Activated CD8-positive, alpha-beta T cell treated with anti-CD3 and anti-CD28 coated beads for 36 hours (primary cell): ENCODE data around the gene TMEFF2. TPM values are rescaled to one million over a fixed set of nuclear protein-coding genes. Genes with fewer than 3 reads are reported as not detected.

Experiments
- ATAC-seq: fragments of 200-7000 bp; cut with Tn5 transposase; one replicate; pipeline ENCODE4 v1.10.0; 2021; ENCODE audit warnings: mild to moderate bottlenecking, moderate library complexity
- CTCF ChIA-PET: fragments of 350-600 bp; sonication (Branson Sonifier 250); formaldehyde crosslinking; loops from one replicate; lab custom pipeline; 2021; ENCODE audit warnings: antibody characterized with exemption; lab: Charles Lee
- POLR2A ChIA-PET: fragments of 350-600 bp; sonication (Branson Sonifier 250); formaldehyde crosslinking; loops from one replicate; lab custom pipeline; 2021; ENCODE audit warnings: antibody characterized with exemption; lab: Charles Lee
- DNase-seq: peaks from one replicate; pipeline ENCODE4 v3.0.0-alpha.2; 2020
- H3K27ac Mint-ChIP-seq: one replicate; pipeline ENCODE4 v1.8.0; 2021; ENCODE audit warnings: mild to moderate bottlenecking, mixed read lengths
- H3K27me3 Mint-ChIP-seq: one replicate; pipeline ENCODE4 v1.8.0; 2021; ENCODE audit warnings: mixed read lengths
- H3K36me3 Mint-ChIP-seq: one replicate; pipeline ENCODE4 v1.8.0; 2021; ENCODE audit warnings: low read depth, mixed read lengths
- H3K4me1 Mint-ChIP-seq: one replicate; pipeline ENCODE4 v1.8.0; 2021; ENCODE audit warnings: low read depth, mixed read lengths
- H3K4me3 Mint-ChIP-seq: one replicate; pipeline ENCODE4 v1.8.0; 2021; ENCODE audit warnings: mild to moderate bottlenecking, moderate library complexity, mixed read lengths
- H3K9me3 Mint-ChIP-seq: one replicate; pipeline ENCODE4 v1.8.0; 2021; ENCODE audit warnings: mixed read lengths
- intact Hi-C: fragments of 100-400 bp; cut with micrococcal nuclease; formaldehyde crosslinking; loops from one replicate; pipeline ENCODE4 v1.10.0; 2022
- total RNA-seq, 2 experiments: library from RNA; stranded (reverse); gene quantifications; one replicate each; pipeline ENCODE4 v1.2.3, GENCODE V29; 2021
- TF ChIP-seq, protein P1 (sequence below): fragments of 200-600 bp; IDR thresholded peaks from one replicate; pipeline ENCODE4 v1.8.0; 2022; ENCODE audit warnings: antibody characterized with exemption, mild to moderate bottlenecking

The TMEFF2 gene
- total RNA-seq: not detected

DNA sequence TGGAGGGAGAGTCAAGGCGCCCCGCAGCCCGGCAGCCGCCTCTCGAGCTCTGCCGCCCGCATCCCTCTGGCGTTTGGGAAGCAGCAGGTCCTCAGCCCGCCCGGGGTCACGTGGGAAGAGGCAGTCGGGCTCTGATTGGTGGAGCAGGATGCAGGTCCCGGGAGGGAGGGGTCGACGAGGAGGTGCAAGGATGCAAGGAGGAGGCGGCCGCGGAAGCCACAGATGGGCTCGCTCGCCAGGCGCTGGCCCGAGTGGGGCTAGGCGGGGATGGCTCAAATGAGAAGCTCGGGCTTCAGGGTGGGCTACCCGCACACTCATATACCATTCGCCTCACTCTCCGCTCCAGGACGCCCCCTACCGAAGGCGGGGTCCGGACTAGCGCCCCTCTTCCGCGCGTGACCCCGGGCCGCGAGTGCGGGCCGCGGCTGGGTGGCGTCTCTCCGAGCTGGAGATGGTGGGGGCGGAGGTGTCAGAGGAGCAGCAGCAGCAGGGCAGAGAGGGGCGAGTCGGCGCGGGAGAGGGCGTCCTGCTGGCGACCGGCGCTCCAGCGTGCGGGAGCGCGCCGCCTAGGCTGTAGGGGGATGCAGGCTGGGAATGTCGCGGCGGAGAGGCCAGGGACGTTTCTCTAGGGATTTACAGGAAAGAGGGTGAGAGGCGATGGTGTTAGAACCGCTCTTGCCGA is at the start of gene TMEFF2:
Gene TMEFF2 (minus strand): TSS at position 68 of the 682 bp plus-strand sequence. CDS start 409 bp downstream, outside the sequence.
- Mint-ChIP-seq H3K4me3 (peak within 1 kb of the TSS; percentile 69), H3K9me3 (no peaks in the 10 kb centered on the region), H3K36me3 (no peaks in the 10 kb centered on the region), H3K27me3 (peaks cover 60% of the 10 kb centered on the region), H3K27ac (no peak within 1 kb of the TSS), H3K4me1 (peaks cover 18% of the 10 kb centered on the region)
- intact Hi-C loops: no loop called here
- TF ChIP-seq, protein P1, sequence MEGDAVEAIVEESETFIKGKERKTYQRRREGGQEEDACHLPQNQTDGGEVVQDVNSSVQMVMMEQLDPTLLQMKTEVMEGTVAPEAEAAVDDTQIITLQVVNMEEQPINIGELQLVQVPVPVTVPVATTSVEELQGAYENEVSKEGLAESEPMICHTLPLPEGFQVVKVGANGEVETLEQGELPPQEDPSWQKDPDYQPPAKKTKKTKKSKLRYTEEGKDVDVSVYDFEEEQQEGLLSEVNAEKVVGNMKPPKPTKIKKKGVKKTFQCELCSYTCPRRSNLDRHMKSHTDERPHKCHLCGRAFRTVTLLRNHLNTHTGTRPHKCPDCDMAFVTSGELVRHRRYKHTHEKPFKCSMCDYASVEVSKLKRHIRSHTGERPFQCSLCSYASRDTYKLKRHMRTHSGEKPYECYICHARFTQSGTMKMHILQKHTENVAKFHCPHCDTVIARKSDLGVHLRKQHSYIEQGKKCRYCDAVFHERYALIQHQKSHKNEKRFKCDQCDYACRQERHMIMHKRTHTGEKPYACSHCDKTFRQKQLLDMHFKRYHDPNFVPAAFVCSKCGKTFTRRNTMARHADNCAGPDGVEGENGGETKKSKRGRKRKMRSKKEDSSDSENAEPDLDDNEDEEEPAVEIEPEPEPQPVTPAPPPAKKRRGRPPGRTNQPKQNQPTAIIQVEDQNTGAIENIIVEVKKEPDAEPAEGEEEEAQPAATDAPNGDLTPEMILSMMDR: no peak
- ATAC-seq (peak; percentile 80), DNase-seq (peak; percentile 67)
- CTCF ChIA-PET: interaction anchor here (0.7 to 2.8 kb wide), 4 partner anchors 13 to 150 kb away, joined by 3 to 12 read pairs (median 4); no protein-coding TSS in a partner anchor
- POLR2A ChIA-PET: no interaction called here

- no peaks in the 10 kb centered on the region for H3K4me1 Mint-ChIP-seq
- DNase-seq: no peak
- H3K36me3 Mint-ChIP-seq: no peaks in the 10 kb centered on the region
- ChIA-PET CTCF (no interaction called here), POLR2A (no interaction called here)
- ATAC-seq: no peak
- no peak overlapping the region for H3K27ac Mint-ChIP-seq
- intact Hi-C loops: no loop called here
- no peaks in the 10 kb centered on the region for H3K27me3 Mint-ChIP-seq
- no peak overlapping the region for H3K4me3 Mint-ChIP-seq
- H3K9me3 Mint-ChIP-seq: no peaks in the 10 kb centered on the region
- TF ChIP-seq, protein P1: no peak
These were observed 48.8 kb upstream of the TMEFF2 start for GRCh38 chr2:192243488-192243887.

DNA sequence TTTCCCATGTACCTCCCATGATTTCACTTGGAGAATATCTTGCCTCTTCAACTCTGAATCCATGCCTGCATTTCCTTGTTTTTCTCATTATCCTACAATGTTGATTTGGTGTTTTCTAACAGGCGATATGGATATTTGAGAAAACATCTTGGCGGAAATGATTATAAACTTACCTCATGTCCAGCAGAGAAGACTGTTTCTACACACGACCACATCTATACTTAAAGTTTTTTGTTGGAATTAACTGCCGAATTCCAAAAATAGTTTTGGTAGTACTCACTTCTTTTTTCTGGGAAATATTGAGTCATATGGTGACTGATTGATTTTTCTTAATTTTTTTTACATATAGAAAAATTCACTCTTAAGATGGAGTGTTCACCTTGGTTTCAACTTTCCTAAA is 41.4 kb upstream of the TMEFF2 start:
- Mint-ChIP-seq H3K4me3 (no peak overlapping the region), H3K27me3 (no peaks in the 10 kb centered on the region), H3K36me3 (no peaks in the 10 kb centered on the region), H3K9me3 (no peaks in the 10 kb centered on the region), H3K4me1 (no peaks in the 10 kb centered on the region), H3K27ac (no peak overlapping the region)
- ATAC-seq: no peak
- ChIA-PET POLR2A (no interaction called here), CTCF (no interaction called here)
- intact Hi-C loops: no loop called here
- TF ChIP-seq, protein P1: no peak
- no peak for DNase-seq

GRCh38 chr2:192230889-192231453 is 36.2 kb upstream of the TMEFF2 start:
- ChIA-PET CTCF (no interaction called here), POLR2A (no interaction called here)
- DNase-seq (no peak), ATAC-seq (no peak)
- TF ChIP-seq, protein P1: no peak
- Mint-ChIP-seq H3K9me3 (no peaks in the 10 kb centered on the region), H3K4me1 (no peaks in the 10 kb centered on the region), H3K36me3 (no peaks in the 10 kb centered on the region), H3K27me3 (no peaks in the 10 kb centered on the region), H3K27ac (no peak overlapping the region), H3K4me3 (no peak overlapping the region)
- intact Hi-C loops: no loop called here

- H3K4me3 Mint-ChIP-seq: no peak overlapping the region
- H3K4me1 Mint-ChIP-seq: no peaks in the 10 kb centered on the region
- intact Hi-C loops: no loop called here
- TF ChIP-seq, protein P1: no peak
- ChIA-PET CTCF (no interaction called here), POLR2A (no interaction called here)
- DNase-seq (no peak), ATAC-seq (no peak)
- no peaks in the 10 kb centered on the region for H3K27me3 Mint-ChIP-seq
- H3K36me3 Mint-ChIP-seq: no peaks in the 10 kb centered on the region
- no peaks in the 10 kb centered on the region for H3K9me3 Mint-ChIP-seq
- no peak overlapping the region for H3K27ac Mint-ChIP-seq
These were observed 34.0 kb upstream of the TMEFF2 start for GRCh38 chr2:192228685-192229084.
